WTC11 (cell line): Measurements from ENCODE around the gene SMYD5.

Experiments
- ATF2 ChIP-seq: sonication (generic); formaldehyde crosslinking; IDR thresholded peaks from 2 replicates; pipeline ENCODE4 v1.8.1; 2022; ENCODE audit warnings: low read depth, missing genetic modification reagents, borderline replicate concordance
- CREB1 ChIP-seq: sonication (generic); formaldehyde crosslinking; IDR thresholded peaks from 2 replicates; pipeline ENCODE4 v1.8.0; 2023; ENCODE audit warnings: mild to moderate bottlenecking, missing genetic modification reagents
- CTCF ChIP-seq: fragments of 200-600 bp; IDR thresholded peaks from 2 replicates; pipeline ENCODE4 v1.8.0; 2022; ENCODE audit warnings: antibody characterized with exemption
- E2F1 ChIP-seq: sonication (generic); formaldehyde crosslinking; IDR thresholded peaks from 2 replicates; pipeline ENCODE4 v1.8.0; 2022; ENCODE audit warnings: mild to moderate bottlenecking, missing genetic modification reagents
- ERG ChIP-seq: fragments of 250-450 bp; sonication (Bioruptor Pico); IDR thresholded peaks from 2 replicates; pipeline ENCODE4 v1.8.0; 2021; ENCODE audit warnings: mild to moderate bottlenecking
- FOXJ3 ChIP-seq: sonication (generic); formaldehyde crosslinking; IDR thresholded peaks from 2 replicates; pipeline ENCODE4 v1.9.0; 2021; ENCODE audit warnings: missing genetic modification reagents, mild to moderate bottlenecking, borderline replicate concordance
- IRF2 ChIP-seq: sonication (generic); formaldehyde crosslinking; IDR thresholded peaks from 2 replicates; pipeline ENCODE4 v1.8.0; 2022; ENCODE audit warnings: low read depth, missing genetic modification reagents, borderline replicate concordance
- NFYB ChIP-seq: sonication (generic); formaldehyde crosslinking; conservative IDR thresholded peaks from 2 replicates; pipeline ENCODE4 v1.8.0; 2022; ENCODE audit warnings: low read depth, missing genetic modification reagents
- ZBTB21 ChIP-seq: sonication (generic); formaldehyde crosslinking; IDR thresholded peaks from 2 replicates; pipeline ENCODE4 v1.8.1; 2023; ENCODE audit warnings: mild to moderate bottlenecking, missing genetic modification reagents, borderline replicate concordance
- ZNF121 ChIP-seq: sonication (generic); formaldehyde crosslinking; IDR thresholded peaks from 2 replicates; pipeline ENCODE4 v1.8.0; 2023; ENCODE audit warnings: missing genetic modification reagents
- TF ChIP-seq, protein P1 (sequence below): sonication (generic); formaldehyde crosslinking; IDR thresholded peaks from 2 replicates; pipeline ENCODE4 v1.8.0; 2022; ENCODE audit warnings: mild to moderate bottlenecking, missing genetic modification reagents

GRCh38 chr2:73187549-73187948 lies 26.5 kb upstream of the SMYD5 start:
- TF ChIP-seq CTCF: no peak
- TF ChIP-seq IRF2: no peak
- no peak for TF ChIP-seq NFYB (CRISPR knock-in tag)
- no peak for TF ChIP-seq ZBTB21 (CRISPR knock-in tag)
- TF ChIP-seq ATF2 (CRISPR knock-in tag): no peak
- TF ChIP-seq FOXJ3 (CRISPR knock-in tag): no peak
- no peak for TF ChIP-seq CREB1
- TF ChIP-seq ZNF121 (CRISPR knock-in tag): no peak
- TF ChIP-seq ERG: no peak
- TF ChIP-seq, protein P1, sequence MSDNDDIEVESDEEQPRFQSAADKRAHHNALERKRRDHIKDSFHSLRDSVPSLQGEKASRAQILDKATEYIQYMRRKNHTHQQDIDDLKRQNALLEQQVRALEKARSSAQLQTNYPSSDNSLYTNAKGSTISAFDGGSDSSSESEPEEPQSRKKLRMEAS (CRISPR knock-in tag): no peak
- TF ChIP-seq E2F1 (CRISPR knock-in tag): no peak
